C4-2B (cell line): Measurements from ENCODE around the gene CD8B2.
"Not testable (repeated sequence)": the region's sequence is repeated elsewhere in the genome, so short reads cannot be mapped to it uniquely, and the experiment has no call there.

Source experiments
- CTCF ChIP-seq: fragments of 450-650 bp; conservative IDR thresholded peaks from 2 replicates; pipeline ENCODE4 v1.5.1; 2017; ENCODE audit warnings: mild to moderate bottlenecking
- ZFX ChIP-seq: fragments of 450-650 bp; IDR thresholded peaks from 2 replicates; pipeline ENCODE4 v1.6.1; 2017

GRCh38 chr2:106506002-106506687 lies 19.0 kb downstream of the CD8B2 start:
- TF ChIP-seq CTCF, ZFX: not testable (repeated sequence)
